GM18951 (cell line): Measurements from ENCODE around the gene CDC5L.

Experiments used
- POLR2A ChIP-seq: IDR thresholded peaks from 4 replicates; pipeline ENCODE4 v1.6.1; 2011; ENCODE audit warnings: mild to moderate bottlenecking; ENCODE audit not compliant: insufficient read length, insufficient read depth; ENCODE audit errors: extremely low read depth
- in situ Hi-C: fragments of 300-500 bp; cut with MboI; formaldehyde crosslinking; loops from one replicate; pipeline ENCODE4 v1.12.0; 2022; ENCODE audit warnings: low sequenced_read_pairs, mixed read lengths, inconsistent platforms; ENCODE audit not compliant: unreplicated experiment

CDC5L gene

GRCh38 chr6:44498436-44498835, 110.9 kb downstream of the CDC5L start:
- no peak for TF ChIP-seq POLR2A
- in situ Hi-C loops: loop anchor here (25.0 kb wide), 1 partner anchor 1414 kb away; no protein-coding TSS in a partner anchor

- in situ Hi-C loops: loop anchor here (25.0 kb wide), 1 partner anchor 1413 kb away; no protein-coding TSS in a partner anchor
- TF ChIP-seq POLR2A: no peak
Measured at GRCh38 chr6:44499609-44500008, 112.1 kb downstream of the CDC5L start.
